NK-92 treated with Interleukin-12 subunit alpha and Interleukin-12 subunit beta, amount 100 ng/mL, for 24 hours (cell line): Measurements from ENCODE around the gene SLC2A3.
"Not testable (repeated sequence)": the region's sequence is repeated elsewhere in the genome, so short reads cannot be mapped to it uniquely, and the experiment has no call there.

Experiments
- DNase-seq: peaks from one replicate; lab custom pipeline; 2025; lab: John Stamatoyannopoulos, UW

Gene SLC2A3

GRCh38 chr12:7915661-7916403 lies 20.2 kb downstream of the SLC2A3 start:
- no peak for DNase-seq

- not testable (repeated sequence) for DNase-seq
These were observed 25.9 kb downstream of the SLC2A3 start for GRCh38 chr12:7910106-7910505.

- no peak for DNase-seq
These were observed 29.0 kb downstream of the SLC2A3 start for GRCh38 chr12:7907009-7907408.

GRCh38 chr12:7906303-7906702 lies 29.7 kb downstream of the SLC2A3 start:
- not testable (repeated sequence) for DNase-seq

GRCh38 chr12:7905600-7906125 lies 30.3 kb downstream of the SLC2A3 start:
- not testable (repeated sequence) for DNase-seq

- DNase-seq = no peak
These were observed 30.9 kb downstream of the SLC2A3 start for GRCh38 chr12:7905071-7905470.

- DNase-seq = not testable (repeated sequence)
These were observed 33.6 kb downstream of the SLC2A3 start for GRCh38 chr12:7902416-7902815.

- DNase-seq = no peak
These were observed 36.2 kb downstream of the SLC2A3 start for GRCh38 chr12:7899755-7900154.

- DNase-seq = not testable (repeated sequence)
These were observed 39.3 kb downstream of the SLC2A3 start for GRCh38 chr12:7896726-7897125.

- DNase-seq = no peak
These were observed 43.6 kb downstream of the SLC2A3 start for GRCh38 chr12:7892186-7892980.

GRCh38 chr12:7884689-7885088 lies 51.3 kb downstream of the SLC2A3 start:
- no peak for DNase-seq

GRCh38 chr12:7881736-7882120 lies 54.3 kb downstream of the SLC2A3 start:
- DNase-seq = not testable (repeated sequence)

GRCh38 chr12:7880952-7881735 lies 54.8 kb downstream of the SLC2A3 start:
- not testable (repeated sequence) for DNase-seq

- no peak for DNase-seq
These were observed 56.7 kb downstream of the SLC2A3 start for GRCh38 chr12:7879246-7879645.

- DNase-seq = no peak
These were observed 58.6 kb downstream of the SLC2A3 start for GRCh38 chr12:7877420-7877819.

- DNase-seq = no peak
These were observed 63.2 kb downstream of the SLC2A3 start, which contains the start of gene SLC2A14 for GRCh38 chr12:7872566-7873319. Gene SLC2A14 (minus strand): TSS chr12:7872915. CDS start chr12:7869880, 3,035 bp downstream.

- no peak for DNase-seq
These were observed 65.7 kb downstream of the SLC2A3 start for GRCh38 chr12:7870335-7870734.
